LoVo (cell line): Measurements from ENCODE around the gene CHRNG.

Experiments used
- DNase-seq: peaks from one replicate; pipeline ENCODE4 v3.0.0-alpha.2; 2016; ENCODE audit warnings: low spot score

CHRNG gene

DNA sequence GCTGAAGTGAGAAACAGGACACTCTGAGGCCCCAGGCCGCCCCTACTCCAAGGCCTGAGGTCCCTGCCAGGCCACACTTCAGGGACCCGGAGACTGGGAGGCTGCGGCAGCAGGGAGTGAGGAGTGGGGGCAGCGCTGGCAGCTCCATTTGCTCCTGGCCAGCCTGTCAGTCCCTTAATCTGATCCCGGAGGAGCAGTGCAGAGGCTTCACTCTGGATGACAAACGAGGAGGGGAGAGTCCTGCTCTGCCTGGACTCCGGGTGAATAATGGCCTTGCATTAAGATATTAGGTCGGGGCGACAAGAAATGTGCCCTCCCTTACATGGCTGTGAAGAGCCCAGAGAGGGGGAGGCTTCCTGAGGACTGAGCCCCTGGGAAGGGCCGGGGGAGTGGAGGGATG lies 33.6 kb upstream of the CHRNG start:
- no peak for DNase-seq

DNA sequence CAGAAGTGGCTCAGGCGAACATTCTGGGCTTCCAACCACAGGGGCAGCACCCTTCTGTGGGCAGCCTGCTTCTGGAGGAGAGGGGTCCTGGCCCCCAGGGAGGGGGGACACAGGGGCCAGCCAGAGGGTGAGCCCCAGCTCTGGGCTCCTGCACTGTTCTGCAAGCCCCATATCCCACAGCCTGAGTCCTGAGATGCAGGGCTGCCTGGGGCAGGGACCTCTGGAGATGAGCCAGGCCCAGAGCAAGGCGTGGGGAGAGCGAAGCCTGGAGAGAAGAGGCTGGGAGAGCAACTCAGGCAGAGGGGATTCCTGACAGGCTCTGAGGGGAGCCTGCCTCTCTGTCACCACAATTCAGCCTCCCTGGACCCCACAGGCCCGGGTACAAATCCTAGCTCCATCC lies 32.8 kb upstream of the CHRNG start:
- DNase-seq, result no peak

DNA sequence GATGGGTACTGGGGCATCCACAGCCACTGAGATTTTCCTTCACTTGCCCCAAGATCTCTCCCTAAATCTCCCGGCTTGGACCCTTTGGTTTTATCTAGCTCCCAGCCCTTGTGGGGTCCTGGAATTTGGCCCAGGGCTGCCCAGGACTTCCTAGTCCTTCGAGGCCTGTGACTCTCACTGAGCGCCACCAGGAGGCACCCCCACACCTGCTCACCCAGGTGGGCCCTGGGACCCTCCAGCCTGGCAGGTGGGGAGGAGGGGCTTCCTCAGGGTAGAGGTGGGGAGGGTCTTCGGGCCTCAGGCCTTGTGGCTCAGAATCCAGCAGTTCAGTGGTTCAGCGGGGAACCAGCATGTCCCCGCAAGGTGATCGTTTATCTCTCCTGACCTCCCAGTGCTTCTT lies 31.2 kb upstream of the CHRNG start:
- DNase-seq, result no peak

GRCh38 chr2:232511336-232511890 lies 28.1 kb upstream of the CHRNG start:
- no peak for DNase-seq

DNA sequence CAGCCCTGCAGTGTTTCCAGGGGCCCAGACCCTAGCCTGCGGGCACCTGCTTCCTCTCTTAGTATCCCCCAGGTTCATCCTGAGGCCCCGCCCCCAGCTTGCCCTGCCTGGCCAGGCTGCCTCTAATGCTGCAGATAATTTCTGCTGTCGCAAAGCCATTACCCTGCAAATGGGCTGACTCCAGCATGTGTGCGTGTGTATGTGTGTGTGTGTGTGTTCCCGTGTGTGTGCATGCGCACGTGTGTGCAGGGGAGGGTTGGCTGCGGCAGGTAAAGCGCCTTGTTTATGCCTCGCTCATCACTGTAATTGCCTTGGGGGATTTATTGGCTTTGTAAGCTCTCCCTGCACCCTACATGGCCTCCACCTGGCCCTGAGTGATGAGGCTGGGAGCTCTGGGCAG lies 26.9 kb upstream of the CHRNG start:
- no peak for DNase-seq

DNA sequence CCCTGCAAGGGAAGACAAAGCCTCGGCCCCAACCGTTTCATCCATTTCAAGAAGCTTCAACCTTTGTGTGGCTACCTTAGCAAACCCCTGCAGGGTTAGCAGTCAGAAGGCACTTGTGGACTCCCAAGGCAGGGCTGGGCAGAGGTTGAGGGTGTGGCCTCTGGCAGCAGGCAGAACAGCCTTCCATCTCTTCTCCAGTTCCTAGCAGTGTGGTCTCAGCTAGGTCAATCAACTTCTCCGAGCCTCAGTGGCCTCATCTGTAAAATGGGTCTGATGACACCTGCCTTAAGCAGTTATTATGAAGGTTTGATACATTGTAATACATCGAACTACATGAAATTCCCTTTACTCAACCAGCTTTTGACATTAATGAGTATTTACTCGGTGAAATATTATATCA lies 26.1 kb upstream of the CHRNG start:
- DNase-seq, result no peak

GRCh38 chr2:232515639-232516038 lies 23.9 kb upstream of the CHRNG start:
- no peak for DNase-seq

- no peak for DNase-seq
Observed at GRCh38 chr2:232516551-232516950, 22.9 kb upstream of the CHRNG start.

DNA sequence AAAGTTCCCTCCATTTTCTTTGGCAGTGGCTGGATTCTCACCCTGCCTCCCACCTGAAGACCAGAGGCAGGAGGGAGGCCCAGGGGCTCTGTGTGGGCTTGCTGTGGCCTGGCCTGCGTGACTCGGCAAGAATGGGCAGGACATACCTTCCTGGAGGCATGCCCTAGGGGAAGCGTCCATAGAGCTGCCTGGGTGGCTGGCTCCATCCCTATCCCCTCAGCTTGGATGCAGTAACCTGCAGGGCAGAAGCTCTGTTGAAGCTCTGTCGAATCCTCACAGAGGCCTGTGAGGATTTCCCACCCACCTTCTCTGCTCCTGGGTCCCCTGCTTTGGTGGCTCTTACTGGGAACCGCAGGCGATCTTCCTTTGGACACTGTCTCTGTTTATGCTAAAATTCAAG lies 20.6 kb upstream of the CHRNG start:
- DNase-seq, result no peak

DNA sequence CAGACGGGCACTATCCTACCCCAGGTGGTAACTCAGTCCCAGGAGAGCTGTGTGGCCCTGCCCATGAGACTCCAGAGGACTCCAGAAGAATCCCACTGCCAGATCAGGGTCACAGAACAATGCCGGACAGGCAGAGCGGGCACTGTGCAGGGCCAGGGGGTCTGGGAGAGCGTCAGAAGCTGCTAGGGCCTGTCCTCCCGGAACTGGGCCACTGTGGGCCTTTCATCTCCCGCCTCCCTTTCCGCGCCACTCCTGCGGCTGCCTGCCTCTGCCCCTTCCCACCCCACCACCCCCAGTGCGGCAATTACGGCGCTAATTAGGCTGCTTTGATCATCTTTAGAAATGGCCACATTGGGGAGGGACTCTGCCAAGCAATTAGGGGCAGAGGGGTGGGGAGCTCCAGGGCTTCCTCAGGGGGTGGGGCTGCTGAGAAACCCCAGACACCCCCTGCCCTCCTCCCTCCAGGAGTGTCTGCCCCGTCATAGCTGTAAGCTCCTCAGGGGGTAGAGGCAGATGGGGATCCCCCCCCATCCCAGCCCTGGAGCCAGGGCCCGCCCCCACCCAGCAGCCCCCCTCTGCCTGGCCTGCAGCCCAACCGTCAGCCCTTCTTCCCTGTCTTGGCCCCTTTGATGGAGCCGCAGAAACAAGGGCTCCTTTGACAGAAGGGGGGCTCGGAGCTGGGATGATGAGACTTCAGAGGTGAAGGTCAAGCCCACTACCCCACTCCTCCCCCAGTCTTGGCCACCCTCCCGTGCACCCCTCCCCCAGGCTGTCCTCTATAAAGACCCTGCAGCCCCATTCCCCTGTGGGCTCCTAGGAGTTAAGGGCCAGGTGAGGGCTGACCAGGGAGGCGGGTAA lies 19.7 kb upstream of the CHRNG start, which contains the start of gene PRSS56:
Gene PRSS56, plus strand, starts transcription at position 808 of the 858 bp plus-strand sequence. CDS start 211 bp downstream, outside the sequence.
- DNase-seq, result no peak

DNA sequence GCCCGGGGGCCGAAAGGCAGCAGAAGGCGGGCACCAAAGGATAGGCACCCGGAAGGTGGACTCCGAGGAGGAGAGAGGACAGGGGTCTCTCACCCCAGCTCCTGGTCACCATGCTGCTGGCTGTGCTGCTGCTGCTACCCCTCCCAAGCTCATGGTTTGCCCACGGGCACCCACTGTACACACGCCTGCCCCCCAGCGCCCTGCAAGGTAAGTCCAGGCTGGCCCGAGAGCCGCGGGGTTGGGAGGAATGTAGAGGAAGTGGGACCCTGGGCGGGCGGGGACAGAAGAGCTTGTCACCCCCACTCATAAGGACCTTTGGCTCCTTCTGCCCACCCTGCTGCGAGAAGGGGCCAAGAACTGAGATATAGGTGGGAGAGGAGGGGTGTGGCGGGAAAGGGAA lies 19.0 kb upstream of the CHRNG start:
- DNase-seq, result no peak

DNA sequence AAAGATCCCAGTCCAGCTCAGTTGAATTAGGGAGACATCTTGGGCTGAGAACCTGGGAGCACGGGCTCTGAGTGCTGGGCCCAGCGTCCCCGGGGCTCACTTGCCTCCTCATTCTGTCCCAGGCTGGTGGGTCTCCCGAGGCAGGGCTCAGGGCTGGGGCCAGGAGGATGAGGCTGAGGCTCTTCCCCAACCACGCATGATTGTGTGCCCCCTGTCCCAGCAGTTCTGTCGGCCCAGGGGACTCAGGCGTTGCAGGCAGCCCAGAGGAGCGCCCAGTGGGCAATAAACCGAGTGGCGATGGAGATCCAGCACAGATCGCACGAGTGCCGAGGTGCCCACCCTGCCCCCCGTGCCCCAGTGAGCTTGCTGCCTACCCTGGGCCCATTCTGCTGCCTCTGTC lies 18.4 kb upstream of the CHRNG start:
- no peak for DNase-seq

- peak; percentile 54 for DNase-seq
Observed at GRCh38 chr2:232521959-232522622, 17.4 kb upstream of the CHRNG start.

GRCh38 chr2:232522623-232523401 lies 16.7 kb upstream of the CHRNG start:
- no peak for DNase-seq

- DNase-seq, result no peak
Observed at GRCh38 chr2:232523402-232523681, 16.1 kb upstream of the CHRNG start.

DNA sequence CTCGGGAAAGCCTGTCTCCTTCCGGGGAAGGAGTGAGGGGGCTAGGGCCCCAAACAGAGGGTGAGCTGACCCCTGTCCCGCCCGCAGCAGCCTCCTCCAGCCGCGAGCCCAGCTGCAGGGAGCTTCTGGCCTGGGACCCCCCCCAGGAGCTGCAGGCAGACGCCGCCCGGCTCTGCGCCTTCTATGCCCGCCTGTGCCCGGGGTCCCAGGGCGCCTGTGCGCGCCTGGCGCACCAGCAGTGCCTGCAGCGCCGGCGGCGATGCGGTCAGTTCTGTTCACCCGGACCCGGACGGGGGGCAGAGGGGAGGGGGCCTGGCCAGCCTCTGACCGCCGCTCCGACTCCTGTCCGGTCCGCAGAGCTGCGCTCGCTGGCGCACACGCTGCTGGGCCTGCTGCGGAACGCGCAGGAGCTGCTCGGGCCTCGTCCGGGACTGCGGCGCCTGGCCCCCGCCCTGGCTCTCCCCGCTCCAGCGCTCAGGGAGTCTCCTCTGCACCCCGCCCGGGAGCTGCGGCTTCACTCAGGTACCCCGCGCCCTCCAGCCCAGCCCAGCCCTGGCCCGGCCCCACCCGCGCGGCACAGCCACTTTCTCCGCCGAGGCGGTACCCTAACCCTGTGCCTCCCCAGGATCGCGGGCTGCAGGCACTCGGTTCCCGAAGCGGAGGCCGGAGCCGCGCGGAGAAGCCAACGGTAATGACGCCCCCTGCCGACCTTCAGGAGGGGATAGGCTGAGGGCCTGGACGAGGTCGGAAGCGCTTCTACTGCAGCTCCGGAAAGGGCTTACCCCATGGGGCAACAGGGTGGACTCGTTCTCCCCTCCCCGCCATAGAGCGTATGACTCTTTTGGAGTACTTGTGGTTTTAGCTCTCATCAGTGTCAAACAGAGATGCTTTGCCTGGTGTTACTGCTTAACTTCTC lies 15.6 kb upstream of the CHRNG start:
- peak; percentile 11 for DNase-seq

GRCh38 chr2:232524771-232525170 lies 14.7 kb upstream of the CHRNG start:
- DNase-seq, result no peak

DNA sequence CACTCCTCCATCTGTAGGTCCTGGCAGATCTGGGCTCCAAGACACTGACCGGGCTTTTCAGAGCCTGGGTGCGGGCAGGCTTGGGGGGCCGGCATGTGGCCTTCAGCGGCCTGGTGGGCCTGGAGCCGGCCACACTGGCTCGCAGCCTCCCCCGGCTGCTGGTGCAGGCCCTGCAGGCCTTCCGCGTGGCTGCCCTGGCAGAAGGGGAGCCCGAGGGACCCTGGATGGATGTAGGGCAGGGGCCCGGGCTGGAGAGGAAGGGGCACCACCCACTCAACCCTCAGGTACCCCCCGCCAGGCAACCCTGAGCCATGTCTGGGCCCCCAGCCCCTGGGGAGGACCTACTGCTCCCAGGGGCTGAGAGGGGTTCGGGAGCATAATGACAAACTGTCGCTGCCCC lies 14.3 kb upstream of the CHRNG start:
- DNase-seq, result no peak

DNA sequence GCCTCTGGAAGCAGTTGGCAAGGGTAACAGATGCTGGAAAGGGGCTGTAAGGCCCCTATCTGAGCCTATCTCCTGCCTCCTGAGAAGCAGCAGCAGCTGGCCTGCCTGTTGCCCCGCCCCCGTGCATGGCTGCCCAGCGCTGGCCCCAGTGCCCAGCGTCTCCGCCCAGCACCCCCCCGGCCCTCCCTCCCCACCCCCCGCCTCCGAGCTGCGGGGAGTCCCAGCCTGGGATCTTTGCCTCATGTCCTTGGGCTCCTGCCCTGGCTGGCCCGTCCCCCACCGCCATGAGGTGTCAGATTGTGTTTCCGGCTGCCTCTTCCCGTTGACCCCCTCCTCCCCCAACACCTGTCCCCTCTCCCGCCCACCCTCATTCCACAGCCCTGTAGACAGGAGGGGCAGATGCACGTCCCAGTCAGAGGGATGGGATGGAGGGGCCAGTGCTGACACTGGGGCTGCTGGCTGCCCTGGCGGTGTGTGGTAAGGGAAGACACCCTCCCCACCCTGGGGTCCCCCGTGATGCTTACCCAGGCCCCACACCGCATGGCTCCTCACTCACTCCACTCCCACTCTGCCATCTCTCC lies 13.6 kb upstream of the CHRNG start, which contains the start of gene CHRND:
Gene CHRND, plus strand, starts transcription at position 370 of the 581 bp plus-strand sequence. Its CDS starts 56 bp downstream, at position 426.
- DNase-seq, result no peak

GRCh38 chr2:232526372-232526941 lies 13.0 kb upstream of the CHRNG start:
- no peak for DNase-seq
